AG04449 (cell line): ENCODE measurements around the gene PRSS48.
"Not testable (repeated sequence)": the region's sequence is repeated elsewhere in the genome, so short reads cannot be mapped to it uniquely, and the experiment has no call there.

ENCODE experiments used
- CTCF ChIA-PET: fragments of 350-600 bp; formaldehyde crosslinking; extraction: SDS; loops from one replicate; lab custom pipeline; 2021; ENCODE audit warnings: antibody characterized with exemption; lab: Yijun Ruan, JAX
- POLR2A ChIA-PET: fragments of 400-600, 350-600 bp; formaldehyde crosslinking; extraction: SDS; loops from one replicate; lab custom pipeline; 2020; ENCODE audit warnings: antibody characterized with exemption, inconsistent platforms; lab: Yijun Ruan, JAX
- DNase-seq: peaks from one replicate; pipeline ENCODE4 v3.0.0-alpha.2; 2010; ENCODE audit warnings: low read depth, low spot score
- H3K4me3 ChIP-seq: 2 replicates; pipeline ENCODE4 v1.5.1; 2011; ENCODE audit warnings: low read depth, mild to moderate bottlenecking, control low read depth, low read length
- CTCF ChIP-seq: IDR thresholded peaks from one replicate; pipeline ENCODE4 v1.5.1; 2011; ENCODE audit warnings: mild to moderate bottlenecking, moderate library complexity, low read length, control low read depth, inconsistent platforms; ENCODE audit not compliant: insufficient read depth; ENCODE audit errors: missing control alignments

Gene PRSS48

GRCh38 chr4:151318307-151319006, 41.5 kb downstream of the PRSS48 start:
- TF ChIP-seq CTCF: no peak
- ChIA-PET CTCF (no interaction called here), POLR2A (no interaction called here)
- DNase-seq: no peak
- no peak overlapping the region for H3K4me3 ChIP-seq

- POLR2A ChIA-PET: no interaction called here
These were observed 42.5 kb downstream of the PRSS48 start for GRCh38 chr4:151319490-151319889.

GRCh38 chr4:151321586-151321985, 44.6 kb downstream of the PRSS48 start:
- POLR2A ChIA-PET: no interaction called here

More at GRCh38 chr4:151319490-151319889, 42.5 kb downstream of the PRSS48 start:
- H3K4me3 ChIP-seq: no peak overlapping the region
- no peak for TF ChIP-seq CTCF
- DNase-seq: no peak
- CTCF ChIA-PET: no interaction called here

GRCh38 chr4:151322161-151322560, 45.2 kb downstream of the PRSS48 start:
- CTCF ChIA-PET: interaction anchor here (1.1 kb wide), 1 partner anchor 222 kb away, joined by 3 read pairs; no protein-coding TSS in a partner anchor
- POLR2A ChIA-PET, H3K4me3 ChIP-seq, DNase-seq: not testable (repeated sequence)

More at GRCh38 chr4:151321586-151321985, 44.6 kb downstream of the PRSS48 start:
- H3K4me3 ChIP-seq: no peak overlapping the region
- CTCF ChIA-PET: interaction anchor here (1.1 kb wide), 1 partner anchor 222 kb away, joined by 3 read pairs; no protein-coding TSS in a partner anchor
- DNase-seq: no peak
- TF ChIP-seq CTCF: no peak

GRCh38 chr4:151322570-151322969, 45.6 kb downstream of the PRSS48 start:
- CTCF ChIA-PET: no interaction called here

GRCh38 chr4:151323667-151324066, 46.7 kb downstream of the PRSS48 start:
- H3K4me3 ChIP-seq: no peak overlapping the region
- ChIA-PET CTCF (interaction anchor here (0.8 to 1.6 kb wide), 4 partner anchors 10 to 206 kb away, joined by 3 to 7 read pairs (median 3); partner anchors contain the start of gene PRSS48), POLR2A (no interaction called here)
- TF ChIP-seq CTCF: no peak
- DNase-seq: no peak

More at GRCh38 chr4:151322570-151322969, 45.6 kb downstream of the PRSS48 start:
- no peak for DNase-seq
- no peak for TF ChIP-seq CTCF
- no peak overlapping the region for H3K4me3 ChIP-seq
- POLR2A ChIA-PET: no interaction called here
